GM18867 (cell line): ENCODE results near the gene FBN1.

Experiments
- ATAC-seq: cut with Tn5 transposase; IDR thresholded peaks from one replicate; pipeline ENCODE4 v1.9.1; 2021; ENCODE audit warnings: mild to moderate bottlenecking, moderate library complexity; ENCODE audit not compliant: unreplicated experiment

FBN1 gene

DNA sequence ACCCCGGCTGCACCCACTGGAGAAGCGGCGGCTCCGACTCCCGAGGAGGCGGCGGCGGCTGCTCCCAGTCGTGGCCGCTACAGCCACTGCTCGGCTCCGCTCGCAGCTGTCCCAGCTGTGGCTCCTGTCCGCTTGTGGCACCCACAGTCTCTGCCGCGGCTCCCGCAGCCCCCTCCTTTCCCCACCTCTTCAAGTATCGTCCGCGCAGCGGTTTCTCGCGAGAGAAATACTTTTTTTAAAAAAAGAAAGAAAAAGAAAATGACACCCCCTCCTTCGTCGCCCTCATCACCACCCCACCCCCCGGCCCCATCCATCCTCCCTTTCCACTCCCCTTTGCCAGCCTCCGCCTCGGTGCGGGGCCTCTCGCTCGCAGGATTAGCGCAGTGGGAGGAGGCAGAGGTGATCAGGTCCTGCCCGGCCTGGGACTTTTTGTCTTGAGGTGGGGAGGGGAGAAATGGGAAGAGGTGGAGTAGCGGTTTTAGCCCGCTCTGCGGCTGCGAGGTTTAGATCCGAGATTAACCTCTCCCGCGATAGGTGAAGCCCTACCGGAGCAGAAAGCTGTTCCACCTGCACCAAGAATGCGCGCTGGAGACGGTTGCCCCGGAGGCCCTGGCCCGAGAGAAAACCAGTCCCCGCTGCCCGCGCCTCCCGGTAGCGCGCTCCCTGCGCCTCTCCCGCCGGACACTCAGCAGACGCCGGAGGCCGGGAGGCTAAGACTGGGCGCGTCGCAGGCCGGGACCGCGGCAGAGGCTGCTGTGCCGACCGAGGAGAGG, at the start of gene FBN1:
Gene FBN1 (minus strand): TSS at position 152 of the 773 bp plus-strand sequence. CDS start 940 bp downstream, outside the sequence.
- ATAC-seq = peak; percentile 78

DNA sequence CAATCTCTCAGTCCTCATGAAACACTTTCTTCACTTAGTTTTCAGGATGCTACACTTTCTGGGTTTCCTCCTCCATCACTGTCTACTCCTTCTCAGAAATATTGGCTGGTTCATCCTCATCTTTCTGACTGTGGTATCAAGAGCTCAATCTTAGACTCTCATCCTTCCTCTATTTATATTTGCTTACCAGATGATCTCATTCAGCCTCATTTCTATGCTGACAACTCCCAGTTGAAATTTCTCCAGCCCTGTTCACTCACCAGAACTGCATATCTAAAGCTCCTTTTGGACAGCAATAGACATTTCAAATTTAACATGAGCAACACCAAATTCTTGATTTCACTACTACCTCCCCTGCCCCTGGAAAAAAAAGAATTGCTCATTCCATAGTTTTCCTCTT, 48.0 kb upstream of the FBN1 start:
- ATAC-seq = no peak

DNA sequence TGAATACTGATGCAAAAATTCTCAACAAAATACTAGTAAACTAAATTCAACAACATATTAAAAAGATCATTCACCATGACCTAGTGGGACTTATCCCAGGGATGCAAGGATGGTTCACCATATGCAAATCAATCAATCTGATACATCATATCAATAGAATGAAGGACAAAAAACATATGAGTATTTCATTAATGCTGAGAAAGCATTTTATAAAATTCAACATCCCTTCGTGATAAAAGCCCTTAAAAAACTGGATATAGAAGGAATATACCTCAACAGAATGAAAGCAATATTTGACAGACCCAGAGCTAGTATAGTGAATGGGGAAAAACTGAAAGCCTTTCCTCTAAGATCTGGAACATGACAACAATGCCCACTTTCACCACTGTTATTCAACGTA, 43.0 kb upstream of the FBN1 start:
- ATAC-seq = no peak

DNA sequence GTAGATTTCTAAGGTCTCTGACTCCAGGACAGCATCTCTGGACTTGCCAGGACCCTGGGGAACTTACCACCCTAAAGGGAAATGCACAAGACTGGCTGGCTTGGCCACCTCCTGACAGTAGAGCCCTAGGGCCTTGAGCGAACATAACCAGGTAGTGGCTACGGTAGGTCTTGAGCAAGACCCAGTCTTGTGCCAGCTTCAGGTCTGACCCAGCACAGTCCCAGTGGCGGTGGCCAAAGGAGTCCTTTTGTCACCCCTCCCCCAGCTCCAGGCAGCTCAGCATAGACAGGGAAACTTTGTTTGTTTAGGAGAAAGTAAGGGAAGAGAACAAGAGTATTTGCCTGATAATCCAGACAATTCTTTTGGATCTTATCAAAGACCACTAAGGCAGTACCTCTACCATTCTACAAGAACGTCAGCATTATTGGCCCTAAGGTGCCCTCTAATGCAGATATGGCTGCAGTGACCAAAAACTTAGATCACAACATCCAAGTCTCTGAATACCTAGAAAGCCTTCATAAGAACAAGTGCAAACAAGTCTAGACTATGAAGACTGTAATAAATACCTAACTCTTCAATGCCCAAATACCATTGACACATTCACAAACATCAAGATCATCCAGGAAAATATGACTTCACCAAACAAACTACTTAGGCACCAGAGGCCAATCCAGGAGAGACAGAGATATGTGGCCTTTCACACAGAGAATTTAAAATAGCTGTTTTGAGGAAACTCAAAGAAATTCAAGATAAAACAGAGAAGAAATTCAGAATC, 38.7 kb upstream of the FBN1 start:
- ATAC-seq = no peak

DNA sequence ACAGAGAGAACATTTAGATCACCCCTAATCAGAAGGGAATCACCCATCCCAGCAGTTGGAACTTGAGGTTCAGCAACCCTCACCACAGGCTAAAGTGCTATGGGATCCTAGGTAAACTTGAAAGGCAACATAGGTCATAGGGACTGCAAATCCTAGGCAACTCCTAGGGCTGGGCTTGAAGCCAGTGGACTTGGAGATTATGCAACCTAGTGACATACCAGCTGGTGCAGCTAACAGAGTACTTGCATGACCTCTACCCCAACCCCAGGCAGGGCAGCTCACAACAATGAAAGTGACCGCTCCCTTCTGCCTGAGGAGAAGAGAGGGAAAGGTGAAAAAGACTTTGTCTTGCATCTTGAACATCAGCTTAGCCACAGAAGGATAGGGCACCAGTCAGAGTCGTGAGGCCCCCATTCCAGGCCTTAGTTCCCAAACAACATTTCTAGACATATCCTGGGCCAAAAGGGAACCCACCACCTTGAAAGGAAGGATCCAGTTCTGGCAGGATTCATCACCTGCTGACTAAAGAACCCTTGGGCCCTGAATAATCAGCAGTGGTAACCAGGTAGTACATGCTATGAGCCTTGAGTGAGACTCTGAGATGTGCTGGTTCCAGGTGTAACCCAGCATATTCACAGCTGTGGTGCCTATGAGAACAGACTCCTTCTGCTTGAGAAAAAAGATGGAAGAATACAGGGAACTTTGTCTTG, 37.6 kb upstream of the FBN1 start:
- ATAC-seq = no peak

DNA sequence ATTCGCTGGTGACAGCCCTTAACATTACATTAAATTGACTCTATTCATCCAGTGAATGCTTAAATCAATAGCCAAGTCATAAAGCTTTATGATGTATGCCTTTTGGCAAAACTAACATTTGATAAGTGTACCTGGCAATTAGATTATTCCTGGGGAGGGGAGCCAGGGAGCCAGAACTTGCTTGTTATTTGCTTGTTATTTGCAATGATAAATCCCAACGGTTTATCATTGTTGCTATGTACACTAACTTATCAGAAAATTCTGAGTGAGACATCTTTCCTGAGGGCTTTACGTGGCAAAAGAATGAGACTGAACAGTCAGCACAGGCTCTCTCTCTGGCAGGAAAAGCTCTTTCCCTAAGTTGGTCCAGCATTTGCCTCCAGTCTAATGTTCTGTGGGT, 35.8 kb upstream of the FBN1 start:
- no peak for ATAC-seq

DNA sequence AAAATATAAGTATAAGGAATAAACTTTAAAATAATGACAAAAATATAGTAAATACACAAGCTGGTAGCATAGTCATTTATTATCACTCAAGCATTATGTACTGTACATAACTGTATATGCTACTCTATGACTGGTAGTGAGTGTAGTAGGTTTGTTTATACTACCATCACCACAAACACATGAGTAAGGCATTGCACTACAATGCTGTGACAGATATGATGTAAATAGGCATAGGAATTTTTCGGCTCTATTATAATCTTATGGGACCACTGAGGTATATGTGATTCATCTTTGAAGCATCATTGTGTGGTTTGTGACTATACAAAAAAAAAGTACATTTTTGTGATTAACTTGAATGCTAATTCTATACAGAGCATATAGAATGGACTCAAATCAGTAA, 35.3 kb upstream of the FBN1 start:
- no peak for ATAC-seq

DNA sequence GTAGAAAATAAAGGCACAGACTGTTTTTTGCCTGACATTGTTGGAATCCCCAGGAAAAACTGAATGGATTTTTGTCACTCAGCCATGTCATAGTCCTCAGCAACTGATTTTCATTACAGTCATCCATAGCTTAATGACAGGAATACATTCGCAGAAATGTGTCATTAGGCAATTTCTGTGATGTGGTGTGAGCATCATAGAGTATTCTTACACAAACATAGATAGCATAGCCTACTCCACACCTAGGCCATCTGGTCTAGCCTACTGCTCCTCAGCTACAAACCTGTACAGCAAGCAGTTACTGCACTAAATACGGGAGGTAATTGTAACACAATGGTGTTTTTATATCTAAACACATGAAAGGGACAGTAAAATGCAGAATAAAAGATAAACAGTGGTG, 34.4 kb upstream of the FBN1 start:
- no peak for ATAC-seq

DNA sequence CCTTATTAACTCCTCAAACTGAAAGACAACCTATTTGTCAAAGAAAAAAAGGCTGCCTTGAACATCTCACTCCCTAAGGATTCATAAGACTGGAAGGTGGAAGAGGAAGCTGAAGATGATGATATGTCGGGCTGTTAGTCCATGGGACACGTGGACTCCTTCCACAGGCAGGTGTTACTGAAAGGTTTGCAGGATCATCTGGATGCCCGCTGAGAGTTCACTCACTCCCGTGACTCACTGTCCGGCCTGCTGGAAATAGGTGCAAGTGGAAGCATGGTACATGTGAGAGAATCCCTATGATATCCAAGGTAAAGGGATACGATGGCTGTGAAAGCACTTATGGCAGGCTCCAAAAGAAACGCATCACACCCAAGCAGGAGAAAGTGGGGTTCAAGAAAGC, 33.3 kb upstream of the FBN1 start:
- ATAC-seq = no peak

DNA sequence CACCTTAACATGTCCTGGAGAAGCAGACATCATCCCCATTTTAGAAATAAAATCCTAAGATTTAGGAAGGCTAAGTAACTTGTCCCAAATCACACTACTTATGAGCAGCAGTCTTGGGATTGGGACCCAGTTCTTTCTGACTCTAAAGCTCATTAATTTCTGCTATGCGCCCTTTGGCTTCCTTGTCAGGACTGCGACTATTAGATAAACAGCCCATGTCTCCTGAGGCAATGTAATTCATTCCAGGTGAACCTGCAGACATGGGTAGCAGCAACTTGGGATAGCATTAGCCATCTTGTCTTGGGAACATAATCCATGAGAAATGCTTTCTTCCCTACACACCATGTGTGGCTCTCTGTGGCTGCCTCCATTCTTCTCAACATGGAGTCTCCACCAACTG, 32.3 kb upstream of the FBN1 start:
- ATAC-seq = no peak

DNA sequence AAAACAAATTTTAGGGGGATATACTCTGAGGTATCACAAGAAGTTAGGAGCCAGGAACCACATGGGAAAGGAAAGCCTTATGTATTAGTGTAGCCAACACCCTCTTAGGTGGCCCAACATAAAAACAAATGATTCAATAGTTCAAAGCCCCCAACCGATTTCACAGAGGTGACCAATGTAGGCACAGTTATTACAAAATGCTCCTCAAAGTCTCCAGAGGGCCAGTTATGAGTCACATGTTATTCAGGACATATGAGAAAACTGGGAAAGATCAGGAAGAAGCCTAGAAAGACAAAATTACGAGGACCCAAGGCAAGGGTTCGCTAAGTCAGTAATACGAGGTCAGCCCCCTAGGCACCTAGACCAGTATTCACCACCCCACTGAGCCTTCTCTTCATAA, 29.9 kb upstream of the FBN1 start:
- ATAC-seq = no peak

DNA sequence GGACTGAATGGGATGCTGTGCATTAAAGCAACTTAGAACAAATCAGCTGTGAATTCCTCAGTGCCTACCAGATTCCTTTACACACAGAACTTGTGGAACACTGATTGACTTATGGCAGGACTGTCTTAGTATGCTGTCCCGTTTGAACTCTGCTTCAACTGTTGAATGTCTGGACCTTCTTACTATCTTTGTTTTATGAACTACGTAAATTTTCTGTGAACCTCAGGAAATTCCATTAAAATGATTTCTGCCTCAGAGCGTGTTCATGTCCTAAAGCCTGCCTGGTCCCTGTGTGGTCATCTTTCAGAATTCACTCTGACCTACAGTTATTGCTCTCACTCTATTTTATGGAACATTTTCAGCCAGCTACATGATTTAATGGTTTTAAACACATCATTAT, 29.4 kb upstream of the FBN1 start:
- no peak for ATAC-seq

DNA sequence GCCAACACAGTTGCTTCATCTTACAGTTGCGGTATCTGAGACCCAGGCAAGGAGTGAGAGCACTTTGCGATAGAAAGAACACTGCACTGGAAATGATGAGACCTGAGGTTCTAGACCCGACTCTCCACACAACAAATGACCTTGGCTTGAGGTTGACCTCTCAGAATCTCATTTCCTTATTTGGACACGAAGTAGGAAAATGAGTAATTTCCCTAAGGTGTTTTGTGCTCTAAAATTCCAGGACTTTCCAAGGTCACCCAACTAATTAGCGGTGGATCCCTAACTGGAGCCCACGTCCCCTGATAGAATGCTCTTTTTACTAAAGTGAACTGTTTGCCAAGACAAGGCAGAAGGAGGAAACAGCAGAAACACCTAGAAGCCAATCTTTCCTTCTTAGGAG, 26.7 kb upstream of the FBN1 start:
- ATAC-seq = no peak

DNA sequence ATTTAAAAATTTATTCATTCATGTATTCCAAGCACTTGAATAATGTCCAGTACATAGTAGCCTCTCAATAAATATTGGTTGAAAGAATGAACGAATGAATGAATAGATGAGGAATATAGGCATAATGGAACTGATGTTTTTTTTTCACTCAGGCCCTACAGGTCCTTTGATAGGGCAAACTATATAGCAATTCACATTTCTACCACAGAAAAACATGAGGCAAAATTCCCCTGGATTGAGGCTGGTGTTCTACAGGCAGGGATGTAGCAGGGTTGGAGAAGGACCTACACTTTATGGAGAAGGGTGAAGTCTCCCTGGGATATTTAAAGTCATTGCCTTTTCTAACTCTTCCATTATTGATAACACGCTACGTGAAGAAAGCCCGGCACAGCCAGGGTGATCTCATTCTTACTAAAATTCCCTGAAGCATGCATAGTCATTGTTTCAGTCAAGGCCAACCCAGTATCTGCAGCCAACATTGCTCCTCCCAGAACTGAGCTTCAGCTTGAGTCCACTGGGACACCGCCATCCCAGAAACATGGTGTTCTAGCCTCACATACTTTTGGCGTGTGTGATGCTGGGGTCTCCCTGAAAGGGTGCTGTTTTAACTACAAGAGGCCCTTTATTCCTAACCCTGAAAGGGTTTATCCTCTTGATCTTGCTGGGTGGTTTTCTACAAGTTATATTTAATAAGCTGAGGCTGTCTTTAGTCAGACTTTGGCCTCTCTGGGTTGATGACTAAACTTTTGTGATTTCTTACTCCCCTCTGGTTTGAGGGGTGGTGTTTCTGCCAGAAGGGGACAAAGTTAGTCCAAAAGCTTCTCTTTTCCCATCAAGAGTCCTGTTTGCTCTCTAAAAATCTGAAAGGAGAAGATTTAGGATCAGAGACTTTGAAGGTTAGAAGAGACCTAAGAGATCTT, 25.9 kb upstream of the FBN1 start:
- ATAC-seq = no peak

DNA sequence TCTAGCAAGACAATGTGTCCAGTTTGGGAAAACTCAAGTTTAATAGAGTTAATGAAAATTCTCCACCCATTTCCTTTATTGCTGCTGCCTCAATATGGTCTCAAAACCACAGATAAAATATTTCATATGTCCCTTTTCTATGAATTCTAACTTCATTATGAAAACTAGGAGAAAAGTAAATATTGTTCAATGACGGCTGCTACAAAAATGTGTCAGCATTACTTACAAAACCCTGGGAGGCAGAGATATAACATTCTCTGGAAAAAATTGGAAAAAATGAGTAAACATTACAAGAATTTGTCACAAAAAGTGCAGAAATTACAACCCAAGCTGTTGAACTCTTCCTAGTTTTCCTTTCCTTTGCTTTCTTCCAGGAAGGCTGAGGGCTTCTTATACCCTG, 22.2 kb upstream of the FBN1 start:
- ATAC-seq = no peak

DNA sequence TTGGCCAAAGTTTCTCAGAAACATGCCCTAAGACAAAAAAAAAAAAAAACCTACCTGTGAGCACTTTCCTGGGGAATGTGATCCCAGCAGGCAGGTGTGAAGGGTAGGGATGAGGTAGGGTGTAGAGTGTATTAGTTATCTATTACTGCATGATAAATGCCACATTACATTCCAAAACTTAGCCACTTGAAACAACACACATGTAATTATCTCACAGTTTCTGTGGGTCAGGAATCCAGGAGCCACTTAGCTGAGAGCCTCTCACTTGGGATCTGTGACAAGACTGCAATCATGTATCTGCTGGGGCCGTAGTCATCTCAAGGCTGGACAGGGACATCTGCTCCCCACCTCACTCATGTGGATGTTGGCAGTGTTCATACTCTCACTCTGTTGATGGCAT, 18.9 kb upstream of the FBN1 start:
- no peak for ATAC-seq

DNA sequence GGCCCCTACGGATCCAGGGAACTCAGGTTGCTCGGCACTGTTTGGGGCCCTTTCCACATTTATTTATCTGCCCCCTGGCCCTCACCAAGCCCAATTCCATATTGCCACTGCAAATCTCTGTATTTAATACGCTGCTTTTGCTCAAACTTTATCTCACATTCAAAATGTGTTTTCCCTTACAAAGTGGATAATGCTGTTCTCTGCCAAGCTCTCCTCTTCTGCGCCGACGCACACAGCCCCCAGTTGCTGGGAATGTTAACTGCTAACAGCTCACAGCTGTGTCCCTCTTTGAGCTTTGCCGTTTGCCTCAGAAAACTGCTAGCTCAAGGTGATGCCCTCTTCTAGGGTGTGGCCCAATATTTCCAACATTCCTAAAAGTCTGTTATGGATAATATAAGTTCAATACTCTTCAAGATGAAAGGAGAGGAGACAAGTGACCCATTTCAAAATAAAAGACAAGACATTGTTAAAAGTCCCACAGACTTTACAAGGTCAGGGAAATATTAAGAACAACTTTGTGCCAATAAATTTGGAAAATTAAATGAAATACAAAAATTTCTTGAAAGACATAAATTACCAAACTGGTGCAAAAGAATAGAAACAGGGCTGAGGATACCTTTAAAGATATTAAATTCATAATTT, 12.6 kb upstream of the FBN1 start:
- ATAC-seq = no peak

DNA sequence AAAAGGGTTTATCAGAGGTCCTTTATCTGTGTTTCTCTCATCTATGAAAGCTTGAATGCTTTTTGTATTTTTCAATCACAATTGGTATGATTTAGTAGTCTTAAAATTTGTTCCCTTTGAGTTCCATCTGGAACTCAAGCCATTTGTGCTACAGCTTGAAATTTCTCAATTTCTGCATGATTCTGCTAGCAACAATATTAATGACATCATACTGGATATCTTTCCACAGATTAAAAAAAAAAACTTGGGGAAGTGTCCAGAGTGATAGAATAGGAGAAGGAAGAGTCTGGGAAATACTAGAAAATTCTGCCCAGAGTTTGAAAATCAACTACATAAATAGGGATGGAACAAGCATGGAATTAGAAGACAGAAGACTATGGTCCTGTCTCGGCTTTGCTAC, 9.3 kb upstream of the FBN1 start:
- ATAC-seq = no peak

DNA sequence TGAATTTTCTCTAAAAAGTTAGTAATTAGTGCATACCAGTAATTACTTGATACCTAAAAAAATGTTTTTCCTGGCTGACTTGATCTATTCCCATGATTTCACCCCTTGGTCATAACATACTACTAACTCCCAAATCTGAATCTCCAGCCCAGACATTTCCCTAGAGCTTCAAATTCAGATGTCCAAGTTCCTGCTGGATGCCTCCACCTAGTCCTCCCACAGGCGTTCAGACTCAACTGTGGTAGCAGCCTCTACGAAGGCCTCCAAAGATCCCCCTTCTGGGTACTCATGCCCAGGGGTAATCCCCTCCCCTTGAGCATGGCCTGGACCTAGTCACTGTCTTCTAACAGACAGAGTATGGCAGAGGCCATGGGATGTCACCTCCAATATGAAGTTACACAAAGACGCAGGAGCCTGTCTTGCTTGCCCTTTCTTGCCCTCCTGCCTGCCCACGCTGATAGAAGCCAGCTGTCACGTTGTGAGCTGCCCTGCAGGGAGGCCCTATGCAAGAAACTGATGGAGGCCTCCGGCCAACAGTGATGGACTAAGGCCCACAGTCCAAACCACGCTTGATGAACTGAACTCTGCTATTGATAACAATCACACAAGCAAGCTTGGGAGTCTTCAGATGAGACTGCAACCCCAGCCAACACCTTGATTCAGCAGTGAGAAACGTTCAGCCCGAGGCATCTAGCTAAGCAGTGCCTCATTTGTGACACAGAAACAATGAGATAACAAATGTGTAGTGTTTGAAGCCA, 8.6 kb upstream of the FBN1 start:
- ATAC-seq = no peak

DNA sequence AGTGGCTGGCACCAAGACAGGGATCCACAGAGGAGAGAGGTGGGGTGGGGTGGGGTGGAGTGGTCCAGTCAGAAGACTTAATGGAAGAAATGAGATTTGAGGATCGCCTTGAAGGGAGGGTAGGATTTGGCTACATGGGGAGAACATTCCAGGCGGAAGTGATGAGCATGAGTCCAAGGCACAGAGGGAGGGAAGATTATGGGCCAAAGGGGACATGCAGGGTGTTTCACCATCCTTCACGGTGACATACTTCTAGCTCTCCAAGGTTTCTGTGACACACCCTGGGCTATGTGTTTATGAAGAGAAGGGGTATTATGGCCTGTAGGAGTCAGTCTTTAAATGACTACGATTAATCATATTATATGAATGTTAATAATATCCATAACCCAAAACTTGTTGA, 7.7 kb upstream of the FBN1 start:
- no peak for ATAC-seq
